DOHH2 (cell line): ENCODE data around the gene MOB2.

Experiments used
- EZH2phosphoT487 ChIP-seq: fragments of 200-600 bp; sonication (generic); IDR thresholded peaks from 2 replicates; pipeline ENCODE4 v1.6.1; 2017; ENCODE audit warnings: borderline replicate concordance, mild to moderate bottlenecking, antibody characterized with exemption, low read length, moderate library complexity, mixed read lengths
- TF ChIP-seq, protein P1 (sequence below): fragments of 200-600 bp; sonication (generic); IDR thresholded peaks from one replicate; pipeline ENCODE4 v1.5.1; 2014; ENCODE audit warnings: antibody characterized with exemption, mild to moderate bottlenecking, low read depth, low read length; ENCODE audit not compliant: poor library complexity, severe bottlenecking

DNA sequence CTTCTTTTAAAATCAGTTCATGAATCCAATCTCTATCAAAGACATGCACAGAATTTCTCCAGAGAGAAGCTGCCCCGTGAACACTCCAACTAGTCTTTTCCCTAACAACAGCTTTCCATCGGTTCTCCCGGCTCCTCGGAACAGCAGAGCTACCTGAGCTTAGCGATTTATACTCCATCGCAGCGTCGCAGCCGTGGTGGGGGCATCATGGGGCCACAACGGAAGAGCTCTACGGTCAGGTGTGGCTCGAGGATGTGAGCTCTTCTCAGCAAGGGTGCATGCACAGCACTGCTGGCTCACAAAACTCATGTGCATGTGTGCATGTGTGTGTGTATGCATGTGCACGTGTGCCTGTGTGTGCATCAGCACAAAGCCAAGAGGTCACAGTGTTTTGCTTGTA is 11.7 kb upstream of the MOB2 start:
- TF ChIP-seq, protein P1, sequence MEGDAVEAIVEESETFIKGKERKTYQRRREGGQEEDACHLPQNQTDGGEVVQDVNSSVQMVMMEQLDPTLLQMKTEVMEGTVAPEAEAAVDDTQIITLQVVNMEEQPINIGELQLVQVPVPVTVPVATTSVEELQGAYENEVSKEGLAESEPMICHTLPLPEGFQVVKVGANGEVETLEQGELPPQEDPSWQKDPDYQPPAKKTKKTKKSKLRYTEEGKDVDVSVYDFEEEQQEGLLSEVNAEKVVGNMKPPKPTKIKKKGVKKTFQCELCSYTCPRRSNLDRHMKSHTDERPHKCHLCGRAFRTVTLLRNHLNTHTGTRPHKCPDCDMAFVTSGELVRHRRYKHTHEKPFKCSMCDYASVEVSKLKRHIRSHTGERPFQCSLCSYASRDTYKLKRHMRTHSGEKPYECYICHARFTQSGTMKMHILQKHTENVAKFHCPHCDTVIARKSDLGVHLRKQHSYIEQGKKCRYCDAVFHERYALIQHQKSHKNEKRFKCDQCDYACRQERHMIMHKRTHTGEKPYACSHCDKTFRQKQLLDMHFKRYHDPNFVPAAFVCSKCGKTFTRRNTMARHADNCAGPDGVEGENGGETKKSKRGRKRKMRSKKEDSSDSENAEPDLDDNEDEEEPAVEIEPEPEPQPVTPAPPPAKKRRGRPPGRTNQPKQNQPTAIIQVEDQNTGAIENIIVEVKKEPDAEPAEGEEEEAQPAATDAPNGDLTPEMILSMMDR = no peak
- no peak for TF ChIP-seq EZH2phosphoT487
